Measurements from ENCODE around the gene SSBP2. TPM values are rescaled to one million over a fixed set of nuclear protein-coding genes. Genes with fewer than 3 reads are reported as not detected.

The SSBP2 gene
- total RNA-seq, 1 experiment from 2014 or later: 5.2 TPM

DNA sequence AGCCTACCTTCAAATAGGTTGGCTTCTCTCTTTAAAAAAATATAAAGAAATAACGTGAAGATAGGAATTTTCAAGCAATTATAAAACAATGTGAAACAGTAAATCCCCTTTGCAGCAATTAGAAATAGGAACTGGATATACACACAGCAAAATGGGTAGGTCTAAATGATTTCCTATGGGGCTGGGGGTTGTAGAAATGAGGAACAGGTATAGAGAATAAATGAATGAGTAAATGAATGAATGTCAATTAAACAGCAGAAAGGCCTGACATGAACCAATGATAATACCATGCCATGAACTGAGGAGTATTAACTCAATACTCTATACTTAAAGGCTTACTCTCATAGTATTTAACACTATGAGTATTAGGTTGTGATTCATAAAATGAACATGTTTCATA, 21.6 kb downstream of the SSBP2 start:
- no peaks in the 10 kb centered on the region for H3K9me3 ChIP-seq (ENCODE audit: control insufficient read depth in 1 of 2, insufficient read depth in 1 of 2, low read depth in 1 of 2, low read length in 2 of 2)
- no peak overlapping the region for H3K9ac ChIP-seq (ENCODE audit: low read length)
- H3K27me3 ChIP-seq (ENCODE audit: insufficient read depth, low read length): no peaks in the 10 kb centered on the region
- no TSS peak for BruUV-seq (replicated peaks)
- H3K4me1 ChIP-seq (ENCODE audit: control insufficient read depth in 1 of 2, insufficient read depth in 2 of 2, low read length in 2 of 2): no peaks in the 10 kb centered on the region
- ChIA-PET POLR2A (no interaction called here), CTCF (no interaction called here), RAD21 (ENCODE audit: low non-redundant PET in 1 of 2, low total read pairs in 2 of 2, uncharacterized antibody in 2 of 2, unreplicated experiment in 2 of 2) (no interaction called here)
- no peak overlapping the region for H3K4me2 ChIP-seq (ENCODE audit: low read length)
- ATAC-seq: no peak
- no peaks in the 10 kb centered on the region for H4K20me1 ChIP-seq (ENCODE audit: insufficient read depth)
- DNase-seq (ENCODE audit: low read depth, low spot score): no peak
- H3K27ac ChIP-seq (ENCODE audit: low read depth, low read length): no peak overlapping the region
- no peak for TF ChIP-seq TCF7L2 (IDR thresholded peaks at IDR 0.05; ENCODE audit: borderline replicate concordance, extremely low read depth, insufficient read depth, insufficient read length)
- TF ChIP-seq, protein P1, sequence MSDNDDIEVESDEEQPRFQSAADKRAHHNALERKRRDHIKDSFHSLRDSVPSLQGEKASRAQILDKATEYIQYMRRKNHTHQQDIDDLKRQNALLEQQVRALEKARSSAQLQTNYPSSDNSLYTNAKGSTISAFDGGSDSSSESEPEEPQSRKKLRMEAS (IDR thresholded peaks at IDR 0.05): no peak
- TF ChIP-seq, protein P2, sequence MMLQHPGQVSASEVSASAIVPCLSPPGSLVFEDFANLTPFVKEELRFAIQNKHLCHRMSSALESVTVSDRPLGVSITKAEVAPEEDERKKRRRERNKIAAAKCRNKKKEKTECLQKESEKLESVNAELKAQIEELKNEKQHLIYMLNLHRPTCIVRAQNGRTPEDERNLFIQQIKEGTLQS (IDR thresholded peaks at IDR 0.05): no peak
- no peak for TF ChIP-seq POLR2A (IDR thresholded peaks at IDR 0.05; ENCODE audit: borderline replicate concordance, extremely low read depth, insufficient read depth, insufficient read length)
- no peak for TF ChIP-seq EGR1 (IDR thresholded peaks at IDR 0.05; ENCODE audit: low read depth)
- TF ChIP-seq SIN3A (IDR thresholded peaks at IDR 0.05; ENCODE audit: low read depth): no peak
- no peak for TF ChIP-seq YY1 (IDR thresholded peaks at IDR 0.05; ENCODE audit: extremely low read depth, insufficient replicate concordance, low read depth, low read length)
- TF ChIP-seq CBX3 (IDR thresholded peaks at IDR 0.05; ENCODE audit: low read depth): no peak
- no peak for TF ChIP-seq CEBPB (IDR thresholded peaks at IDR 0.05; ENCODE audit: low read depth)
- intact Hi-C loops (cut with micrococcal nuclease): no loop called here
- no peak overlapping the region for H3K4me3 ChIP-seq (replicated peaks in 1 of 2; ENCODE audit: low read depth in 1 of 2, low read length in 2 of 2)
- no peaks in the 10 kb centered on the region for H3K79me2 ChIP-seq (ENCODE audit: insufficient read depth, low read length)
- no peaks in the 10 kb centered on the region for H3K36me3 ChIP-seq (ENCODE audit: control insufficient read depth in 1 of 2, insufficient read depth in 2 of 2, low read length in 2 of 2)
- no peaks in the 10 kb centered on the region for H3K9me2 ChIP-seq (ENCODE audit: insufficient read depth)
- H2AFZ ChIP-seq (ENCODE audit: low read depth, low read length, poor library complexity, severe bottlenecking): no peak overlapping the region

DNA sequence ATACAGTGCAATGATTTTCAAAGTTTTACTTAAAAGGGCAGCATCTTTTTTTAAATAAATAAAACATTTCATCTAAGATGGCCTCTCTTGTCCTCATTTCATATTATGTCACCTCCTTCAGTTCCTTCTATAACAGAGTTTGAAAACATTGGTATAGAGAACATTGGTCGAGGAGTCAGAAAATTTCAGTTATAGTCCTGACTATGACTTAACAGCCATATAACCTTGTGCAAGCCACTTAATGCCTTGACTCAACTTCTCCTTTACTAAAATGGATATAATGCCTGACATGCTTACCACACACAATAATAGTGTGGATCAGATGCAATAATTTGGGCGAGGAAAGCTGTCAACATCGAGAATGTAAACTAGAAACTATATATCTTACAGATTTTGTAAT, 22.6 kb downstream of the SSBP2 start:
- TF ChIP-seq SP1 (IDR thresholded peaks at IDR 0.05; ENCODE audit: low read depth) (no peak), EGR1 (IDR thresholded peaks at IDR 0.05; ENCODE audit: low read depth) (no peak), EZH2phosphoT487 (IDR thresholded peaks at IDR 0.05; ENCODE audit: borderline replicate concordance) (no peak), POLR2A (IDR thresholded peaks at IDR 0.05; ENCODE audit: borderline replicate concordance, extremely low read depth, insufficient read depth, insufficient read length) (no peak), SRF (IDR thresholded peaks at IDR 0.05; ENCODE audit: low read depth) (no peak), SIN3A (IDR thresholded peaks at IDR 0.05; ENCODE audit: low read depth) (no peak), JUND (IDR thresholded peaks at IDR 0.05) (no peak), ZBTB33 (IDR thresholded peaks at IDR 0.05; ENCODE audit: extremely low read depth, insufficient replicate concordance, low read length) (no peak), TCF7L2 (IDR thresholded peaks at IDR 0.05; ENCODE audit: borderline replicate concordance, extremely low read depth, insufficient read depth, insufficient read length) (no peak)
- TF ChIP-seq, protein P2 (IDR thresholded peaks at IDR 0.05): no peak
- DNase-seq (ENCODE audit: low read depth, low spot score): no peak
- no peaks in the 10 kb centered on the region for H3K9me2 ChIP-seq (ENCODE audit: insufficient read depth)
- H3K79me2 ChIP-seq (ENCODE audit: insufficient read depth, low read length): no peaks in the 10 kb centered on the region
- no TSS peak for BruUV-seq (replicated peaks)
- no peaks in the 10 kb centered on the region for H3K36me3 ChIP-seq (ENCODE audit: control insufficient read depth in 1 of 2, insufficient read depth in 2 of 2, low read length in 2 of 2)
- intact Hi-C loops (cut with micrococcal nuclease): no loop called here
- H3K9me3 ChIP-seq (ENCODE audit: control insufficient read depth in 1 of 2, insufficient read depth in 1 of 2, low read depth in 1 of 2, low read length in 2 of 2): no peaks in the 10 kb centered on the region
- H3K27me3 ChIP-seq (ENCODE audit: insufficient read depth, low read length): no peaks in the 10 kb centered on the region
- no peaks in the 10 kb centered on the region for H4K20me1 ChIP-seq (ENCODE audit: insufficient read depth)
- no peak overlapping the region for H3K9ac ChIP-seq (ENCODE audit: low read length)
- ChIA-PET RAD21 (ENCODE audit: low non-redundant PET in 1 of 2, low total read pairs in 2 of 2, uncharacterized antibody in 2 of 2, unreplicated experiment in 2 of 2) (no interaction called here), CTCF (no interaction called here), POLR2A (no interaction called here)
- H3K4me2 ChIP-seq (ENCODE audit: low read length): no peak overlapping the region
- no peak overlapping the region for H2AFZ ChIP-seq (ENCODE audit: low read depth, low read length, poor library complexity, severe bottlenecking)
- H3K4me3 ChIP-seq (replicated peaks in 1 of 2; ENCODE audit: low read depth in 1 of 2, low read length in 2 of 2): no peak overlapping the region
- no peak for ATAC-seq
- H3K27ac ChIP-seq (ENCODE audit: low read depth, low read length): no peak overlapping the region
- H3K4me1 ChIP-seq (ENCODE audit: control insufficient read depth in 1 of 2, insufficient read depth in 2 of 2, low read length in 2 of 2): no peaks in the 10 kb centered on the region

All from HCT116 (cell line).